Ovary (tissue), 3 donors: ENCODE results near the gene GAS6.

ENCODE experiments used
- CTCF ChIP-seq, 3 donors: fragments of 450-650 bp in 2 of 3; fragments of 200-600 bp in 1 of 3; IDR thresholded peaks; one replicate each; pipeline versions ENCODE4 v1.5.1 to v1.8.0; 2016 to 2022; ENCODE audit warnings: antibody characterized with exemption in 3 of 3, mild to moderate bottlenecking in 1 of 3
- EP300 ChIP-seq: sonication (generic); formaldehyde crosslinking; IDR thresholded peaks from one replicate; pipeline ENCODE4 v1.6.1; 2017; ENCODE audit warnings: antibody characterized with exemption
- POLR2A ChIP-seq: fragments of 450-650 bp; IDR thresholded peaks from one replicate; pipeline ENCODE4 v1.6.1; 2017; ENCODE audit warnings: antibody characterized with exemption, mild to moderate bottlenecking, moderate library complexity
- donor health status: DM: no; HTN: no; CAD: no.

- TF ChIP-seq CTCF (IDR thresholded peaks at IDR 0.05) (no peak), POLR2A (no peak), EP300 (no peak)
Observed at GRCh38 chr13:113853518-113854237, 10.2 kb downstream of the GAS6 start.
